GM19438 (cell line): Measurements from ENCODE around the gene GPSM1.

Experiments used
- ATAC-seq: cut with Tn5 transposase; IDR thresholded peaks from one replicate; pipeline ENCODE4 v1.9.1; 2021; ENCODE audit warnings: low read depth; ENCODE audit not compliant: unreplicated experiment

The GPSM1 gene

DNA sequence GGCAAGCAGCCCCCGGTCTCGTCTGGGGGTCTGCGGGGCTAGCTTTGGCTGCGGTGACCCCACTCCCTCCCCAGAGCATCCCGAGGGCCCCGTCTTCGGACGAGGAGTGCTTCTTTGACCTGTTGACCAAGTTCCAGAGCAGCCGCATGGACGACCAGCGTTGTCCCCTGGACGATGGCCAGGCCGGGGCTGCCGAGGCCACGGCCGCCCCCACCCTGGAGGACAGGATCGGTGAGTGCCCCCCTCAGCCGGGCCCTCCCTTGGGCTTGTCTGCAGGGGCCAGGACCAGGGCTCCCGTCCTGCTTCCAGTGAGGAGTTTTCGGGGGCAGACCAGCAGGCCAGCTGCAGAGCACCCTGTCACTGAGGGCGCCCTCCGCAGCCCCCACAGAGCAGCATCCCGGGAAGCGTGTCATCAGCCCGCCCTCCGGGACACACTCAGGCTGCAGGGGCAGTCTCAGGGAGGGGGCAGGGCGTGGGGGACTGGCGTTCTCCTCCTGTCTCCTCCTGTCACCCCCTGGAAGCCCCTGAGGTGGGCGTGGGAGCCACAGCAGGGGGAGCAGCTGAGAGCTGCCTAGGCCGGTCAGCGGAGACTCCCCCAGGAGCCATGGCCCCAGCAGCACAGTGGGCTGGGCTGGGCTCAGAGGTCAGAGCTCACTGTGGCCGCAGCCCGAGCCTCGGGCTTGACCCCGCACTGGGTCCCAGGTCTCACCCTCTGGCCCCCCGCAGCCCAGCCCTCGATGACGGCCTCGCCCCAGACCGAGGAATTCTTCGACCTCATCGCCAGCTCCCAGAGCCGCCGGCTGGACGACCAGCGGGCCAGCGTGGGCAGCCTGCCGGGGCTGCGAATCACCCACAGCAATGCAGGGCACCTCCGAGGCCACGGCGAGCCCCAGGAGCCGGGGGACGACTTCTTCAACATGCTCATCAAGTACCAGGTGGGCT is 28.5 kb downstream of the GPSM1 start:
- no peak for ATAC-seq

DNA sequence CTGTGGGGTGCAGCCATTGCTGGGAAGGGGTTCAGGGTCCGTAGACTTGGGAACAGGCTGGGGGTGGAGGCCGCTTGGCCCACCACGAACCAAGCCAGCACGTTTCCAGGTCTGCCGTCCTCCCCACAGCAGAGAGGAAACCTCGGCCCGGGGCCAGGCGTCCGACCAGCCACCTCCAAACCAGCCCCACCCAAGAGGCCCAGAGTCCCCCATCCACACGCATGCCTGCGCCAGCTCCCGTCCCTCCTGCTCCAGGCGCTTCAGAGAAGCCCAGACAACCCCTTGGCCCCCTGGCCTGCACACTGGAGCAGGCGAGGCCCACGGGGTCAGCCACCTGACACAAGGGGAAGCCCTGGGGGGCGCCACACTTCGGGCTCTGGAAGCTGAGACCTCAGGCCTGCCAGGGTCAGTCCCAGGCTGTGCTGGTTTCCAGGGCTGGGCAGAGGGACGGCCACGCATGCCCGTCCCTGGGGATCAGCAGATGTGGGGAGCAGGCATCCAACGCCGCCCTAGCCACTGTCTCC is 29.9 kb downstream of the GPSM1 start:
- no peak for ATAC-seq

DNA sequence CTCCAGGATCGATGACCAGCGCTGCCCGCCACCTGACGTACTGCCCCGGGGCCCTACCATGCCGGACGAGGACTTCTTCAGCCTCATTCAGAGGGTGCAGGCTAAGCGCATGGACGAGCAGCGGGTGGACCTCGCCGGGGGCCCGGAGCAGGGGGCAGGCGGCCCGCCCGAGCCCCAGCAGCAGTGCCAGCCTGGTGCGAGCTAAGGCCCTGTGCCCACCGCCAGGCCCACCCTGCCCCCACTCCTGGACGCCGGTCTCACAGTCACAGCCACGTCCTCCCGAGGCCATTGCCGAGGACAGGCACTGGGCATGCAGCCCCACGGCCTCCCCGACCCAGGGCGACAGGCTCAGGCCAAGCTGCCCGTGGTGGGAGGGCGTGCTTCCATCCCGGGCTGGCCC is 30.7 kb downstream of the GPSM1 start:
- no peak for ATAC-seq

DNA sequence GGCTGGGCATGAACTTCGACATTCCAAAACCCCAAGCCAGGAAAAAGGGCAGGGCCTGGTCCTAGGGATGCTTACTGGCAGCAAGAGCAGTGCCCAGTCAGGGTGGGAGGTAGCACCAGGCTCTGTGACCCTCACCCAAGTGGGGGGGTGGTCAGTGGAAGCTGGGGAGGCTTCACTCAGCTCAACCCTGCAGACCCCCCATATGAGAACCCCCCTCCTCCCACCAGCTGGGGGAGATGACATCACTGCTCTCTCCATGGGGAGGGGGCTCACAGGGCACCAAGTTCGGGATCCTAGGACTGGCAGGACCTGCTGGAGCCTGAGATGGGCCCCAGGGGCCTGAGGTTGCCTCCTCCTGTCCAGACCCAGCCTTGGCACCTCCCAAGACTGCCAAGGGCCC is 31.5 kb downstream of the GPSM1 start:
- ATAC-seq: no peak

DNA sequence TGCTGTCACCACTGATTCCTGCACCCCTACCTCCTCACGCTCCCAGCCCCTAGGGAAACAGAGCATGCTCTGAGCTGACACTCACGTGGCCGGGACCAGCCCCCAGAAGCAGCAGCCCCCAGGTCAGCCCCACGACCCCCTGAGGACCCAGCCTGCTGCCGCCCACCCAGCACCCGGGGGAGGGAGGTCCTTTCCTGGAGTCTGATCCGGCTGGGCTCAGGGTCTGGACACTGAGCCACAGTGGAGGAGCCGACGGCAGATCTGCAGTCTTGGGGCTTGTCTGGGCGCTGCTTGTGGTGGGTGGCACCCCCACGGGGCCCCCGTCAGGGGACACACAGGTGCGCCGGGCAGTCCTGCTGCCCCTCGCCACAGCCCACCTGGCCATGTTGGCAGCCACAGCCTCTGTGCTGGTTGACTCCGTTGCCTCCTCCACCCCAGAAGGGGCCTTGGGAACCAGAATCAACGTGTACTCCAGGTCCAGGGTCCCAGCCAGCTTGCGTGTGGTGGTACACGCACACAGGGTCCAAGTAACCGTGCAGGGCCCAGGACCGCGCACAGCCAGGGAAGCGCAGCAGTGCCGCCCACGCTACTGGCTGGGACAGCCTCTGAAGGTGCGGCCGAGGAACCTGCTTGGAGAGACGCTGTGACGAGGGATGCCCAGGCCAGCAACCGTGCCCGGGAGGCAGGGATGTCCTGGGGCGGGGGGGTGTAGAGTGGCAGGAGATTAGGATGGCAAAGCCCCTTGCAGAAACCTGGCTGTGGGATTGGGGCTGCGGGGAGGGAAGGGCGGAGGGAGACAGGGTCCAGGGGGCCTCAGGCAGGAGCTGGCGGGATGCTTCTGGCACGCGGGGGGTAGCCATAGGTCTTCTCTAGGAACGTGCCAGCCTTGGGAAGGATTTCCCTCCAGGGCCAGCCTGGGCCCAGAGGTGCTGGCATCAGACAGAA is 32.7 kb downstream of the GPSM1 start:
- no peak for ATAC-seq

DNA sequence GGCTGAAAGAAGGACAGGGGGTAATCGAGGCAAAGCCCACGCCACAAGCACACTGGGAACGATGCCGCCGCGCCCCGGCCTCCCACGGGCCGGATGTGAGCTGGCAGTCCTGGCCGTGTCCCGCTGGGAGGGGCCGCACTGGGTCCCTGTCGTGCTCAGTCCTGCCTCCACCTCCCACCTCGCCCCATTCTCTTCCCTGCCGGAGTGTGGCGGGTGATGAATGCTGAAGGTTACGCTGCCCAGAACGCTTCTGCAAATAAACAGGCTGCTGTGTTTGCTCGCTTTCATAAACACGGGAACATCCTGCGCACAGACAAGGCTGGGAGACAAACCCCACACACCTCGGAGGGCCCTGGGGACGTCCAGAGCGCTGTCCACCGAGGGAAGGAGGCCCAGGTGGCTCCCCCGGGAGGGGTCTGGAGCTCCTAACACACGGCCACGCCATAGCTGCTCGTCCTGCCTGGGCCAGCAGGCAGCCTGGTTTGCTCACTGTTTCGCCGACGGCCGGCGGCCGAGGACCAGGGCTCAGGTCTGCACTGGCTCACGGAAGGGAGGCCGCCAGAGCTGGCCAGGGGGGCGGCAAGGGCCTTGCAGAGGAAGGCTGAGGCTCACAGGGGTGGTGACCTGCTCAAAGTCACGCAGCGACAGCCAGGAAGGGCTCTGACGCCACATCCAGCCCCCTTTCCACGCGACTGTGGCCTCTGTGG is 33.9 kb downstream of the GPSM1 start:
- ATAC-seq: no peak

DNA sequence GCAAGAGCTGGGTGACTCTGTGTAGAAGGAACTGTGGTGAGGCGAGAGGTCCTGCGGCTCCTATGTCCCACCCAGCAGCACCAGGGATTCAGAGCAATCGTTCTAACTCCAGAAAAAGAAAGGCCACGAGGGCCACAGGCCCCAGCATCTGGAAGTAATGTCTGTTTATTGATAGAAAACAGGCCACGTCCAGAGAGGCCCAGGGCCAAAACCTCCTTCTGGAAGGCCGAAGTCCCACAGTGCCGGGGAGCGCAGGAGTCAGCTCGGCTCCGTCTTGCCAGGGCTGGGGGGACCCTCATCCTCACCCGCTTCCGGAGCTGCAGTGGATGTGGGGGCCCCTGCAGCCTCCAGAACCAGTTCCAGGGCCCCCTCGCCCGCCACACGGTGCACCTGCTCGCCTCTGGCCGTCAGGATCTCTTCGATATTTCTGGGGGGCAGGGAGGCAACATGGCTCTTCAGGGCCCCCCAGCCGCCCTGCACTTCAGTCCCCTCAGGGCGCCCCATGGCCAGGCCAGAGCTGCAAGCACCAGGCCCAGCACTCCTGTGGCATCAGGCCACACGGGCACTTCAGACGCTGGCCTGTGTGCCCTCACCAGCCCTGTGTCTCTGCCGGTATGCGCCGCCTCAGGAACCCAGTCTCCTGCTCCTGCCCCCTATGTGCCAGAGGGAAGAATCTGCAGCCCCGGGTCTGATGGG is 34.6 kb downstream of the GPSM1 start:
- ATAC-seq: no peak

DNA sequence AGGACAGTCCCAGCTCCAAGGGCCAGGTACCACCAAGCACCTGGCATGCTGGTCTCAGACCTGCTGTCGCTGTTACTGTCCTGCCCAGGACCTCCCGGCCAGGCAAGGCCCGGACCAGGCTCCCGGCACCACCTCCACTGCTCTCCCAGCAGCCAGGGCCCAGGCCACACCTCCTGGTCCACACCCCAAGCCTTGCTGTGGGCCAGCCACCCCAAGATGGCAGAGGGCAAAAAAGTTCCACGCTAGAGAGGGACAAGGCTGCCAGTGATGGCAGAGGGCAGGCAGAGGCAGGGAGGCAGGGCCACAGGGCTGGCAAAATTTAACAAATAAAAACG is 35.1 kb downstream of the GPSM1 start:
- no peak for ATAC-seq

DNA sequence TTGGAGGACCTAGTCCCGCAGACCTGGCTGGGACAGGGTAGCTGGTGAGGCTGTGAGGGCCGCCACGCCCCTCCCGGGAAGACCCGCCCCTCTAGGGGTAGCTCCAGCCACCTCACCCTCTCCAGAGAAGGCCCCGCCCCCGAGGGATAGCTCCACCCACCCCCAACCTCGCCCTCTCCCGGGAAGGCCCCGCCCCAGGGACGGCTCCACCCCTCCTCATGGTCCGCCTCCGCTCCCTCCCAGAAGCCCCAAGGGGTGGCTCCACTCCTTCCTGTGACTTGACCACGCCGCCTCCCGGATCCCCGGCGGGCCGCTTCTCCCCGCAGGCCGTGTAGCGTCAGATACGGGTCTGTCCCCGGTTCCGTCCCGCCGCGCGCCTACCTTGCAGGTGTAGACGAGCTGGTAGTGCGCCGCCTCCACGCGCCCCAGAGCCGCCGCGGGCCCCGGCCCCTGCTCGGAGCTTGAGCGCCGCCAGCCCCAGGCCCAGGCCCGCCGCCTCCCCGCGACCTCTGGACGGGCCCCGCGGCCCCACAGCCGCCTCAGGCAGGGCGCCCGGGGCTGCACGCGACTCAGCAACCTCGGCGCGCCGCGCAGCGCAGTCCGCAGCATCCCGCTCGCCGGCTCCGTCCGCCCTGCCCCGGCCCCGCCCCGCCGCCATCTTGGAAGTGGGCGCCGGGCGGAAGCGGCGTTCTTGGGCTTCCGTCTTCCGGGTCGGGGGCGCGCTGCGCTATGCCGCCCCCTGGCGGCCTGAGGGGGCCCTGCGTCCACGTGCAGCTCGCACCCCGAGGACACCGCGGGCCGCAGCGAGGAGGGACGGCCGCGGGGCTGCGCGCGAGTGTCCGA is 36.0 kb downstream of the GPSM1 start, which contains the start of gene DNLZ:
Gene DNLZ (minus strand): TSS at position 639 of the 843 bp plus-strand sequence. CDS start 30 bp downstream, at position 609.
- peak; percentile 78 for ATAC-seq

DNA sequence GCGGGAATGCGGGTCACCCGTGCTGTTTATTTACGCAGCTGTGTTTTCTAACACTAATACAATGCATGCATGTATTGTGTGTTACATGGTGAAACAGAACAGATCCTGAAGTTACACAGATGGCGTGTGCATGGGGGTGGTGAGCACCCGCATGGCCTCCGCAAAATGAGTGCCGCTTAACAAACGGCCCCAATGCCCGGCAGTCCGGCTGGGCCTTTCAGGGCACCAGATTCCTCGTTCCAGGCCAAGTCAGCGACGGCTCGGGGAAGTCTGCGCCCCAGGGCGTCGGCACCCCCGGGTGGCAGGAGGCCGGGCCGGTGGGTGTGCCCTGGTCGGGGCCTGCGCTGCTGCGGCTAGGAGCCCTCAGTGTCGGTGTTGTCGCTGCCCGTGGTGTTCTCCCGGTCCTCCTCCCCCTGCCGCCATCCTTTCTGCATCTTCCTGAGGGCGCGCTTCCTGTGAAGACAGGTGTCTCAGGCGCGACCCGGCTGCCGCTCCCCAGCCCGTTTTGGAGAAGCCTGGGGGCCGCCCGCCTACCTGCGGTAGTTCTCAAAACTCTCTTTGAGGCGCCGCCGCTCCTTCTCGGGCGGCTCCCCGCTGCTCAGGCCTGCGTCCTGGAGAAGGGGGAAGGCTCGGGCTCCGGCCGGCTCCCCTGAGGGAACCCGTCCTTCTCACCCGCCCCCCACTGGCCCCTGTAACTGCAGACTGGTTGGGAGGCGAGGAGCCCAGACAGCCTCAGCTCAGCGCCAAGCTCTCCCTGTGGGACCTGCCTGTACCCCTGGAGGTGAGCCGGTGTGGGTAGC is 36.8 kb downstream of the GPSM1 start:
- no peak for ATAC-seq

DNA sequence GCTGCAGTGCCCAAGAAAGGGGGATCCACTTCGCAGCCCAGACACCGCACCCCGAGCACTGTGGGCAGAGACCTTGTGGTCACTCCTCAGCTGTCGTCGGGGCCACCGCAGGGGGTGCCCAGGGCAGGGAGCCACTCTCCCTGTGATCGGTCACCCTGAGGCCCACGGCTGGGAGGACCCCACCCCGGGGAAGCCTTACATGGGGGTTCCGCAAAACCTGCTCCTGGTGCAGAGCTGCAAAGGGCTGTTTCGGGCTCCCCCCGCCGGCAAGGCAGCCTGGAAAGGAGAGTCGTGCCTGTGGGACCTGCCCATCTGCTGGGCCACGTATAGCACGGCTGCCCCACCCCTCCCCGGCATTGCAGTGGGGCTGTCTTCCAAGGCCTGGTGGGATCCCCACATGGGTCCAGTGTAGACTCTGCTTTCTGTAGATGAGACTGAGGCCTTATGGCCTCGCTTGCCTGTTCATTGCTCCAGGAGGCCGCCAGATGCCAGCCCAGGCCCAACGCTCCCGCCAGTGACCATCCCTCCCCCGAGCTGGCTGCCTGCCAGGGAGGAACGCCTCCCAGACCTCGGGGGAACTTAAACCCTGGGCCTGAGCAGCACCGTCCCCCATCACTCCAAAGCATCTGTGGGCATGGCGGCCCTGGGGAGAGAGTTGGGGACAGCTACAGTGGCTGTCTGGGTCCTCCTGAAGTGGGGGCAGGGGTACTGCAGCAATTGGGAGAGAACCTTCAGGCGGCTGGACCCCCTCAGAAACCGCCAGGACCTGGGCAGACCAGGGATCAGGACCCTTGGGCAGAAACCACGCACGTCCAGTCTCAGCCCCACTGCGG is 37.8 kb downstream of the GPSM1 start:
- ATAC-seq: no peak

DNA sequence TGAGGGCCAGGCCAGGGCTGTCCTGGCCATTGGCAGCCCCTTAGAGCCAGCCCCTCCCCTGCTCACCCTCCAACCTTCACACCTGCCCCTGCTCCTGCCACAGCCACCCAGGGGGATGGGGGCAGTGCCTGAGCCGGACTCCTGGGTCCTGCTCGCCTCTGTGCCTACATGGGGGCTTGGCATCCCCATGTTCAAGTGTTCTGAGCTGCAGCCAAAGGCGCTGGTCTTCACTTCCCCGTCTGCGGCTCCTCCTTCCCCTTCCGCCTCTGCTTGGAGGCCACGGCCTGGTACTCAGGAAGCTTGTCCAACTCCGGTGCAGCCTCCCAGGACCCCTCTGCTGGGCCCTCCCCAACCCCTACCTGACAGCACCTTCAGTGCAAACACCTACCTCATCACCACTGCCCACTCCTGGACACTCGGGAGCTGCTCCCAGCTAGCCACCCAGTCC is 38.5 kb downstream of the GPSM1 start:
- ATAC-seq: no peak

DNA sequence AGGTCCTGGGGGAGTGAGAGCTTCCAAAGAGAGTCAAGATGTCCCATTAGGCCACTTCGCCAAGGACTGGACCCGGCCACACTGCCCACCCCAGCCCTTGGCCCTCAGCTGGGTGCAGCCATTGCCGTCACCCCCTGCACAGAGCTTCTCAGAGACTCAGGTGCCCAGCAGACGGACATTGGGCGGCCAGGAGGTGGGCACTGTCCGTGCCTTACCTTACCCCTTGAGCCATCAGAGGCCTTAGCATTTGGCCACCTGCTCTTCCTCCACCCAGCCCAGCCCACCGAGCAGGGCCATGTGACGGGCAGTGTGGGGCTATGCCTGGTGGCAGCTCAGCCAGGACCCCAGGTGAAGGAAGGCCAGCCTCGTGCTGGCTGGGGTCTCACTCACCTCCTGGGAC is 39.5 kb downstream of the GPSM1 start:
- no peak for ATAC-seq

DNA sequence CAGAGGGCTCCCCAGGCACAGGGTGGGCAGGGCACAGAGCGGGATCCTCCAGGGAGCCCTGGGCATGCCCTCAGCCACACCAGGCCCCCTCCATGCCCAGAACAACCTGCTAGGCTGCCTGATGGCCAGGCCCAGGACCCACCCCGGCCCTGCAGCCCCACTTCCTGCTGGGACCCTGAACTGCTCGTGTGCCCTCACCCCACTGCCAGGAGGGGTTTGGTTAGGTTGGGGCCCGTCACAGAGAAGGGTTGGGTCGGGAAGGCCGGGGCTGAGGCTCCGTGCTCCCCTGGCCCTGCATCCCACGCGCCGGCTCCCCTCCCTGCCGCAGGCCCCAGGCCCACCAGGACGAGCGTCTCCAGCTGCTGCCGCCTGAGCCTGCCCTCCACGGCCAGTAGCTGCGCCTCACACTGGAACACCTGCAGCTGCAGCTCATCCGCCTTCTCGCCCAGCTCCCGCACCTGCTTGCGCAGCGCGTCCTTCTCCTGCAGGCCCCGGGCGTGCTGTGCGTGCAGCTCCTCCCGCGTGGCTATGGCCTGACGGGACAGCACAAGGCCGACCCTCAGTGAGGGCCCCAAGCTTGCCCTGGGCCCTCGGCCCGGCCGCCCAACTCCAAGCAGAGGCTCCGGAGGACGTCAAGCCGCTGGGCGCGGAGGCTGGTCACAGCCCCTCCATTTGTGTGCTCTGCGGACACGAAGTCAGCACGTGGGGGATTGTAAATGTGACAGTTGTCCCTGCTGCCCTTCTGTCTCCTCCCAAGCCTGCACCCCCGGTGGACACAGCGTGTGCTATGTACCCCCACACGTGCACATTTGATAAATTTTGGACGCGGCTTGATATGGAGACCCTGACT is 40.2 kb downstream of the GPSM1 start:
- no peak for ATAC-seq

DNA sequence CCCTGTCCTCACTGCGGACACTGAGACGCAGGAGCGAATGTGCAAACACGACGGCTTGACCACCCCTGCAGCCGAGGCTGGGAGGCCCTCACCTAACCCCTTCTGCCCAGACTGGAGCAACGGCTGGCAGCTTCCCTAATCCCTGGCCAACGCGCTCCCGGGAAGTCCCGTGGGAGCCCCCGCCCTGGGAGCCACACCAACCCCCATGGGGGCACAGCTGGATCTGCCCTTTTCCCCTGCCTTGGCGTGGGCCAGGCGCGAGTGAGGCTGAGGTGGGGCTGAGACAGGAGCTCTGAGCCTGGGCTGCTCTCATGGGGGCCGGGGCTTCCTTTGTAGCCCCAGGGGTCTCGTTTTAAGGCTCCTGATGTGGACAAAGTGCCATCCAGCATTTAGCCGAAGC is 40.9 kb downstream of the GPSM1 start:
- no peak for ATAC-seq

DNA sequence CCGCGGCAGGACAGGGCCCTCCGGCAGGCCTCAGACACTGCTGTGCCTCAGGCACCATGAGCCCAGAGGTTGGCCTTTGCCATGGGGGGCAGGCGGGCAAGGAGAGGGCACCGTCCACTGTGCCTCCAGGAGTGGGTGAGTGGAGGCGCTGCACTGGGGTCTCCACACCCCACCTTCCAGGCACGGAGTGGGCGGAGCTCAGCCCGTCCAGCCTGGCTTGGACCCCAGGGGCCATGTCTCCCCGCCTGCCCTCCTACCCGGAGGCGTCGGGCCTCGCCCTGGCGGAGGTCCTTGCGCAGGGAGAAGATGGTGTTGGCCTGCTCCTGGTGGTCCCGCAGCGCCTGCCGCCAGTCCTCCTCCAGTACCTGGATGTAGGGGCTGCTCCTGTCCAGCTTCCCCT is 42.7 kb downstream of the GPSM1 start:
- no peak for ATAC-seq
